Sigmoid colon (tissue), 7 donors: ENCODE measurements around the gene C17orf107. TPM values are rescaled to one million over a fixed set of nuclear protein-coding genes. Genes with fewer than 3 reads are reported as not detected.

Experiments
- DNase-seq: peaks from one replicate; pipeline ENCODE4 v3.0.0-alpha.2; 2019
- H3K27ac ChIP-seq, 4 donors: fragments of 200-600 bp; sonication (generic); one replicate each; pipeline ENCODE4 v1.5.1; 2016 to 2019; ENCODE audit warnings: mild to moderate bottlenecking in 1 of 4
- H3K27me3 ChIP-seq, 3 donors: fragments of 200-600 bp; sonication (generic); one replicate each; pipeline ENCODE4 v1.5.1; 2019; ENCODE audit warnings: mild to moderate bottlenecking in 1 of 3
- H3K36me3 ChIP-seq, 4 donors: fragments of 200-600 bp; sonication (generic); one replicate each; pipeline ENCODE4 v1.5.1; 2016 to 2019
- H3K4me1 ChIP-seq, 4 donors: fragments of 200-600 bp; sonication (generic); one replicate each; pipeline ENCODE4 v1.5.1; 2017 to 2019
- H3K4me3 ChIP-seq, 4 donors: fragments of 200-600 bp; sonication (generic); one replicate each; pipeline ENCODE4 v1.5.1; 2017 to 2019; ENCODE audit warnings: mild to moderate bottlenecking in 2 of 4, moderate library complexity in 1 of 4
- H3K9me3 ChIP-seq, 4 donors: fragments of 200-600 bp in 3 of 4; sonication (generic) in 3 of 4; one replicate each; pipeline versions ENCODE4 v1.5.1 to v1.6.1; 2013 to 2019
- CTCF ChIP-seq, 4 experiments: fragments of 450-650 bp in 3 of 4; fragments of 200-600 bp in 1 of 4; IDR thresholded peaks; one replicate each; pipeline ENCODE4 v1.5.1; 2016 to 2019; ENCODE audit warnings: antibody characterized with exemption in 4 of 4, mild to moderate bottlenecking in 3 of 4, moderate library complexity in 2 of 4
- EP300 ChIP-seq, 4 donors: sonication (generic); formaldehyde crosslinking; IDR thresholded peaks; one replicate each; pipeline ENCODE4 v1.6.1; 2017; ENCODE audit warnings: antibody characterized with exemption in 4 of 4
- POLR2A ChIP-seq, 2 donors: fragments of 450-650 bp; IDR thresholded peaks; one replicate each; pipeline ENCODE4 v1.6.1; 2016; ENCODE audit warnings: antibody characterized with exemption in 2 of 2, mild to moderate bottlenecking in 2 of 2, moderate library complexity in 2 of 2
- POLR2AphosphoS5 ChIP-seq, 4 donors: sonication (generic); formaldehyde crosslinking; IDR thresholded peaks; one replicate each; pipeline ENCODE4 v1.6.1; 2017; ENCODE audit warnings: antibody characterized with exemption in 4 of 4
- WGBS, 2 donors: extraction: QIAGEN DNeasy Blood & Tissue Kit; methylation state at CpG; one replicate each; pipeline ENCODE4 v1.1.7; 2013; 5-methylcytosine and 5-hydroxymethylcytosine counted together
- intact Hi-C: fragments of 100-400 bp; cut with DNase I; formaldehyde crosslinking; loops from one replicate; pipeline ENCODE4 v1.15.1; 2023
- polyA plus RNA-seq, 3 donors: library from polyadenylated mRNA; stranded (reverse); fragments of 200-250 nt; gene quantifications; one replicate each; pipeline ENCODE4 v1.2.3, GENCODE V29; 2013
- total RNA-seq, 4 donors: library from RNA; depleted of rRNA; stranded (reverse); fragments of >200 nt; gene quantifications; one replicate each; pipeline ENCODE4 v1.1.0, GENCODE V29; 2016
- donor health status: healthy with polysubstance abuse.
- donor health status: Bipolar disorder and iron deficiency.
- donor health status: healthy.

Gene C17orf107
- total and polyA plus RNA-seq, 7 donors: under 0.01 to 2.8 (median 0.71) TPM

- Histone ChIP-seq H3K9me3 (no peaks in the 10 kb centered on the region), H3K4me3 (no peak overlapping the region), H3K27ac (peak overlapping the region; percentile 51 to 71 (median 58)), H3K4me1 (peaks cover 0 to 21% (median 19%) of the 10 kb centered on the region in 4 donors), H3K27me3 (no peaks in the 10 kb centered on the region), H3K36me3 (peaks cover 0 to 7% (median 0%) of the 10 kb centered on the region in 4 donors)
- 58 to 73% methylated on average over 7 of the region's 7 CpGs for WGBS, 2 donors
- intact Hi-C loops: loop anchor here (2.0 kb wide), 1 partner anchor 23 kb away; no protein-coding TSS in a partner anchor
- no peak for TF ChIP-seq POLR2A (IDR thresholded peaks at IDR 0.05)
- no peak for TF ChIP-seq EP300 (IDR thresholded peaks at IDR 0.05)
- TF ChIP-seq CTCF (IDR thresholded peaks at IDR 0.05): no peak
- TF ChIP-seq POLR2AphosphoS5 (IDR thresholded peaks at IDR 0.05): no peak
- no peak for DNase-seq
These were observed 41.1 kb upstream of the C17orf107 start for GRCh38 chr17:4858068-4858881.

GRCh38 chr17:4858882-4859260 lies 40.5 kb upstream of the C17orf107 start:
- intact Hi-C loops: loop anchor here (2.0 kb wide), 1 partner anchor 24 kb away; no protein-coding TSS in a partner anchor

GRCh38 chr17:4859816-4860625 lies 39.3 kb upstream of the C17orf107 start:
- Histone ChIP-seq H3K36me3 (peaks cover 0 to 7% (median 0%) of the 10 kb centered on the region in 4 donors), H3K27me3 (no peaks in the 10 kb centered on the region), H3K4me1 (peaks cover 0 to 21% (median 19%) of the 10 kb centered on the region in 4 donors), H3K9me3 (no peaks in the 10 kb centered on the region), H3K4me3 (no peak overlapping the region), H3K27ac (no peak overlapping the region)
- TF ChIP-seq EP300 (IDR thresholded peaks at IDR 0.05) (no peak), POLR2AphosphoS5 (IDR thresholded peaks at IDR 0.05) (no peak), POLR2A (IDR thresholded peaks at IDR 0.05) (no peak), CTCF (IDR thresholded peaks at IDR 0.05) (no peak)
- intact Hi-C loops: loop anchor here (2.0 kb wide), 1 partner anchor 25 kb away; no protein-coding TSS in a partner anchor
- DNase-seq: no peak
- WGBS, 2 donors: 91 to 94% methylated on average over 32 of the region's 32 CpGs

More at GRCh38 chr17:4858882-4859260, 40.5 kb upstream of the C17orf107 start:
- peaks cover 0 to 7% (median 0%) of the 10 kb centered on the region in 4 donors for H3K36me3 ChIP-seq
- H3K4me1 ChIP-seq: peaks cover 0 to 21% (median 19%) of the 10 kb centered on the region in 4 donors
- 12 to 42% methylated on average over 5 of the region's 5 CpGs for WGBS, 2 donors
- peak; percentile 81 for DNase-seq
- H3K9me3 ChIP-seq: no peaks in the 10 kb centered on the region
- peak overlapping the region; percentile 51 to 71 (median 58) for H3K27ac ChIP-seq
- no peaks in the 10 kb centered on the region for H3K27me3 ChIP-seq
- TF ChIP-seq POLR2A (IDR thresholded peaks at IDR 0.05) (no peak), POLR2AphosphoS5 (IDR thresholded peaks at IDR 0.05) (peak in 1 of 4 donors; percentile 37), EP300 (IDR thresholded peaks at IDR 0.05) (no peak), CTCF (IDR thresholded peaks at IDR 0.05) (no peak)
- H3K4me3 ChIP-seq: no peak overlapping the region

GRCh38 chr17:4860651-4861050 lies 38.7 kb upstream of the C17orf107 start:
- DNase-seq: no peak
- WGBS, 2 donors: 96% methylated on average over 9 of the region's 9 CpGs
- H3K27ac ChIP-seq: no peak overlapping the region
- peaks cover 0 to 21% (median 19%) of the 10 kb centered on the region in 4 donors for H3K4me1 ChIP-seq
- no peak overlapping the region for H3K4me3 ChIP-seq
- no peaks in the 10 kb centered on the region for H3K27me3 ChIP-seq
- H3K9me3 ChIP-seq: no peaks in the 10 kb centered on the region
- intact Hi-C loops: no loop called here
- no peak for TF ChIP-seq POLR2AphosphoS5 (IDR thresholded peaks at IDR 0.05)
- TF ChIP-seq EP300 (IDR thresholded peaks at IDR 0.05): no peak
- no peak for TF ChIP-seq POLR2A (IDR thresholded peaks at IDR 0.05)
- no peak for TF ChIP-seq CTCF (IDR thresholded peaks at IDR 0.05)
- peaks cover 0 to 7% (median 0%) of the 10 kb centered on the region in 4 donors for H3K36me3 ChIP-seq
